NCI-H2029 treated with DMSO at 0.1 percent for 48 hours (cell line): Measurements from ENCODE around the gene MUCL3.
"Not testable (repeated sequence)": the region's sequence is repeated elsewhere in the genome, so short reads cannot be mapped to it uniquely, and the experiment has no call there.

Source experiments
- DNase-seq: peaks from one replicate; lab custom pipeline; 2025; lab: John Stamatoyannopoulos, UW

MUCL3 gene

GRCh38 chr6:30983439-30983838 lies 42.7 kb downstream of the MUCL3 start, which contains the start of gene MUC21:
Gene MUC21 (plus strand): TSS chr6:30983718. CDS start chr6:30983959, 241 bp downstream.
- DNase-seq: no peak

DNA sequence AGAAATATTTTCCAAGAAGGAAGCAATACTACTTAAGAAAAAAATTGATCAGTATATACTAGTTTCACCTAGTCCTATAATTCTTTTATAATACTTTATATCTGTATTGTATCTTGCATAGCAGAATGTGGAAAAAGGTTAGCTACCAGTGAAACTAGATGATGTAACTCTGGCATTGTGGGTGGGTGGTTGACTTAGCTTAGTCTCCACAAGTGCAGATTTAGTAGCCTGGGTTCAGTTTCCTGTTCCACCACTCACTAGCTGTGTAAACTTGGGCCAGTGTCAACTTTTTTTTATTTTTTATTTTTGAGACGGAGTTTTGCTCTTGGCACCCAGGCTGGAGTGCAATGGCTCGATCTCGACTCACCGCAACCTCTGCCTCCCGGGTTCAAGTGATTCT lies 44.7 kb downstream of the MUCL3 start:
- no peak for DNase-seq

DNA sequence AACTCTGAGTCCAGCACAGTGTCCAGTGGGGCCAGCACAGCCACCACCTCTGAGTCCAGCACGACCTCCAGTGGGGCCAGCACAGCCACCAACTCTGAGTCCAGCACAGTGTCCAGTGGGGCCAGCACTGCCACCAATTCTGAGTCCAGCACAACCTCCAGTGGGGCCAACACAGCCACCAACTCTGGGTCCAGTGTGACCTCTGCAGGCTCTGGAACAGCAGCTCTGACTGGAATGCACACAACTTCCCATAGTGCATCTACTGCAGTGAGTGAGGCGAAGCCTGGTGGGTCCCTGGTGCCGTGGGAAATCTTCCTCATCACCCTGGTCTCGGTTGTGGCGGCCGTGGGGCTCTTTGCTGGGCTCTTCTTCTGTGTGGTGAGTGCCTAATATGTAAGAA lies 46.5 kb downstream of the MUCL3 start:
- no peak for DNase-seq

- DNase-seq: no peak
Measured at GRCh38 chr6:30988209-30988825, 47.5 kb downstream of the MUCL3 start.

- no peak for DNase-seq
Measured at GRCh38 chr6:30990422-30991086, 49.8 kb downstream of the MUCL3 start.

- no peak for DNase-seq
Measured at GRCh38 chr6:30991891-30992290, 51.1 kb downstream of the MUCL3 start.

DNA sequence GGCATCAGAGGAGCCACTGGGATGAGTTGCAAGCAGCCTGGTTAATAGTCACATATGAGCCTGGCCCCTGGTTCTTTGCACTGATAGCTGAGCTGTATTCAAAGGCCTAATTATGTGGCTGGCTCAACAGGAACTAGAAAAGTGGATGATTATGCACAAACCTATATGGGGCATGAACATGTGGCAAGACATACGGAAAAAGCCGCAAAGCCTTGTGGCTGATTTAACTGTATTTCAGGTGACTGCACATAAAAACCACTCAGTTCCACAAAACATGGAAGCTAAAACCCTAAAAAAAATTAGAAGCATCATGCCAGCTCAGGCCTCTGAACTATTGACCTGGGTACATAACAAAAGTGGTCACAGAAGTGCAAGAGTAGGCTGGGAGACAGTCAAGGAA lies 56.5 kb downstream of the MUCL3 start:
- no peak for DNase-seq

GRCh38 chr6:30998785-30999184 lies 58.0 kb downstream of the MUCL3 start:
- DNase-seq: no peak

DNA sequence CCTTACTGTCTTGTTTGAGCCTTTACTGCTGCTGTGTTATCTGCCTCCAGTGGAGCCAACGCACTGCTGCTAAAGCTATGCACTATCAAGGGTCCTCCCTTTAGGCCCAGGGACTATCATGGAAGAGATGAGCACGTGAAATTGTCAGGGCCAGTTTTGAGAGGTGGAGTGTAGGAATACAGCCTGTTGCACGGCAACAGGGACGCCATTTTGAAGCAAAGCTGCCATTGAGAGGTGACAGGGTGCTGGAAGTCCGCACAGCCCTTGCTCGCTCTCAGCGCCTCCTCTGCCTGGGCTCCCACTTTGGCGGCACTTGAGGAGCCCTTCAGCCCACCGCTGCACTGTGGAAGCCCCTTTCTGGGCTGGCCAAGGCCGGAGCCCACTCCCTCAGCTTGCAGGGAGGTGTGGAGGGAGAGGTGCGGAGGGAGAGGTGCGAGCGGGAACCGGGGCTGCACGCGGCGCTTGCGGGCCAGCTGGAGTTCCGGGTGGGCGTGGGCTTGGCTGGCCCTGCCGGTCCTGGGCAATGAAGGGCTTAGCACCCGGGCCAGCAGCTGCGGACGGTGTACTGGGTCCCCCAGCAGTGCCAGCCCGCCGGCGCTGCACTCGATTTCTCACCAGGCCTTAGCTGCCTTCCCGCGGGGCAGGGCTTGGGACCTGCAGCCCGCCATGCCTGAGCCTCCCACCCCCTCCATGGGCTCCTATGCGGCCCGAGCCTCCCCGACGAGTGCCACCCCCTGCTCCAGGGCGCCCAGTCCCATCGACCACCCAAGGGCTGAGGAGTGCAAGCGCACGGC lies 59.5 kb downstream of the MUCL3 start:
- DNase-seq: not testable (repeated sequence)

DNA sequence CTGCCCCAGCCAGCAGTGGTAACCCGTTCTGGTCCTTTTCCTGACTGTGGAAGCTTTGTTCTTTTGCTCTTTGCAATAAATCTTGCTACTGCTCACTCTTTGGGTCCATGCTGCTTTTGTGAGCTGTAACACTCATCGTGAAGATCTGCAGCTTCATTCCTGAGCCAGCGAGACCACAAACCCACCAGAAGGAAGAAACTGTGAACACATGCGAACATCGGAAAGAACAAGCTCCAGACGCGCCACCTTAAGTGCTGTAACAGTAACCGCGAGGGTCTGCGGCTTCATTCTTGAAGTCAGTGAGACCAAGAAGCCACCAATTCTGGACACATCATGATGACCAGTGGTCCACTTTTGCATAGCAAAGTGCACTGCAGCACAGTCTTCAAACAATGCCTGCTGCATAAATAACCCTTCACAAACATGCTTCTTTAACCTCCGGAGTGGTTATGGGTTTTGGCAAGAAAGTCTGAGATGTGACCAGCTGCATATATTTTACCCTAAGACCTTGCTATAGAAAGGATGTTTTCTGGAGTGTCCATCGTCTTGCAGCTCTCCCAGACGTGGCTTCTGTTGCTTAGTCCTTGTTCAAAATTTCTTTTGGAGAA lies 60.6 kb downstream of the MUCL3 start:
- DNase-seq: no peak

DNA sequence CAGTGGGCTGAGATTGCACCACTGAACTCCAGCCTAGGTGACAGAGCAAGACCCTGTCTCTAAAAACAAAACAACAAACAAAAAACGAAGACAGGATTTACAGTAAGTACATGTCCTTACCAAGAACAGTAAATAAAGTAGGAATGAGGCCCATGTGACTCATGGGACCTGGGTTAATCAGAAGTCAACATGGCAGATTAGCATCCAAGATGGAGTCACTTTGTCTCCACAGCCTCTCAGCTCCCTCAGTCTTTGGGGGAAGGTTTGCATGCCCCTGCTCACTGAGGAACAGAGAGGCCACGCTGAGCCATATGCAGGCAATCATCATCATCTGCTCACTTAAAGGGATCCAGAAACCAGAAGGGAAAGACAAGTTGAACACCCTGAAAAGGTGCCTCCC lies 61.7 kb downstream of the MUCL3 start:
- no peak for DNase-seq
